Measurements from ENCODE around the gene PLP2.
"Not testable (repeated sequence)": the region's sequence is repeated elsewhere in the genome, so short reads cannot be mapped to it uniquely, and the experiment has no call there.

The PLP2 gene

GRCh38 chrX:49171752-49172279, at the start of gene PLP2:
Gene PLP2 (plus strand): TSS chrX:49171898. CDS start chrX:49172001, 103 bp downstream.
- peak within 1 kb of the TSS; percentile 65; the same call in 1 of the 2 replicates for H3K9ac ChIP-seq (ENCODE audit: low read depth, low read length)
- H3K36me3 ChIP-seq (ENCODE audit: insufficient read depth, low read length), result no peaks in the 10 kb centered on the region
- no peaks in the 10 kb centered on the region for H3K9me3 ChIP-seq (ENCODE audit: control insufficient read depth, insufficient read depth, low read length)
- peaks cover 6% of the 10 kb centered on the region for H3K4me1 ChIP-seq (ENCODE audit: insufficient read depth, low read length)

- H3K9ac ChIP-seq (ENCODE audit: low read depth, low read length), result no peak overlapping the region
- no peaks in the 10 kb centered on the region for H3K9me3 ChIP-seq (ENCODE audit: control insufficient read depth, insufficient read depth, low read length)
- H3K4me1 ChIP-seq (ENCODE audit: insufficient read depth, low read length), result no peaks in the 10 kb centered on the region
Measured at GRCh38 chrX:49122499-49122898, 49.2 kb upstream of the PLP2 start.

GRCh38 chrX:49127742-49128258, 43.9 kb upstream of the PLP2 start:
- not testable (repeated sequence) for H3K36me3 ChIP-seq (ENCODE audit: insufficient read depth, low read length); H3K9me3 ChIP-seq (ENCODE audit: control insufficient read depth, insufficient read depth, low read length); H3K4me1 ChIP-seq (ENCODE audit: insufficient read depth, low read length); H3K9ac ChIP-seq (ENCODE audit: low read depth, low read length)

More at GRCh38 chrX:49122499-49122898, 49.2 kb upstream of the PLP2 start:
- peaks cover 5% of the 10 kb centered on the region; the same call in 1 of the 2 replicates for H3K36me3 ChIP-seq (ENCODE audit: insufficient read depth, low read length)

GRCh38 chrX:49129427-49129826, 42.3 kb upstream of the PLP2 start:
- no peaks in the 10 kb centered on the region for H3K36me3 ChIP-seq (ENCODE audit: insufficient read depth, low read length)
- no peaks in the 10 kb centered on the region for H3K9me3 ChIP-seq (ENCODE audit: control insufficient read depth, insufficient read depth, low read length)
- no peaks in the 10 kb centered on the region for H3K4me1 ChIP-seq (ENCODE audit: insufficient read depth, low read length)
- H3K9ac ChIP-seq (ENCODE audit: low read depth, low read length), result no peak overlapping the region

GRCh38 chrX:49132275-49132674, 39.4 kb upstream of the PLP2 start:
- not testable (repeated sequence) for H3K36me3 ChIP-seq (ENCODE audit: insufficient read depth, low read length); H3K9me3 ChIP-seq (ENCODE audit: control insufficient read depth, insufficient read depth, low read length); H3K4me1 ChIP-seq (ENCODE audit: insufficient read depth, low read length); H3K9ac ChIP-seq (ENCODE audit: low read depth, low read length)

GRCh38 chrX:49133759-49134158, 37.9 kb upstream of the PLP2 start:
- Histone ChIP-seq H3K9me3 (ENCODE audit: control insufficient read depth, insufficient read depth, low read length) (0 out of 2 replicates have a peak, but pooled peaks cover under 1% of the 10 kb centered on the region), H3K4me1 (ENCODE audit: insufficient read depth, low read length) (no peaks in the 10 kb centered on the region), H3K9ac (ENCODE audit: low read depth, low read length) (no peak overlapping the region), H3K36me3 (ENCODE audit: insufficient read depth, low read length) (no peaks in the 10 kb centered on the region)

- peaks cover 9% of the 10 kb centered on the region; the same call in 1 of the 2 replicates for H3K9me3 ChIP-seq (ENCODE audit: control insufficient read depth, insufficient read depth, low read length)
- H3K4me1 ChIP-seq (ENCODE audit: insufficient read depth, low read length), result no peaks in the 10 kb centered on the region
- no peak overlapping the region for H3K9ac ChIP-seq (ENCODE audit: low read depth, low read length)
- no peaks in the 10 kb centered on the region for H3K36me3 ChIP-seq (ENCODE audit: insufficient read depth, low read length)
Measured at GRCh38 chrX:49137492-49137891, 34.2 kb upstream of the PLP2 start.

- Histone ChIP-seq H3K9ac (ENCODE audit: low read depth, low read length) (no peak overlapping the region), H3K4me1 (ENCODE audit: insufficient read depth, low read length) (no peaks in the 10 kb centered on the region), H3K9me3 (ENCODE audit: control insufficient read depth, insufficient read depth, low read length) (peaks cover 9% of the 10 kb centered on the region; the same call in 1 of the 2 replicates), H3K36me3 (ENCODE audit: insufficient read depth, low read length) (no peaks in the 10 kb centered on the region)
Measured at GRCh38 chrX:49139713-49140112, 32.0 kb upstream of the PLP2 start.

GRCh38 chrX:49142264-49142663, 29.4 kb upstream of the PLP2 start:
- H3K9me3 ChIP-seq (ENCODE audit: control insufficient read depth, insufficient read depth, low read length); H3K36me3 ChIP-seq (ENCODE audit: insufficient read depth, low read length): not testable (repeated sequence)

GRCh38 chrX:49143154-49143553, 28.5 kb upstream of the PLP2 start:
- H3K36me3 ChIP-seq (ENCODE audit: insufficient read depth, low read length); H3K4me1 ChIP-seq (ENCODE audit: insufficient read depth, low read length); H3K9me3 ChIP-seq (ENCODE audit: control insufficient read depth, insufficient read depth, low read length); H3K9ac ChIP-seq (ENCODE audit: low read depth, low read length): not testable (repeated sequence)

More at GRCh38 chrX:49142264-49142663, 29.4 kb upstream of the PLP2 start:
- H3K9ac ChIP-seq (ENCODE audit: low read depth, low read length); H3K4me1 ChIP-seq (ENCODE audit: insufficient read depth, low read length): not testable (repeated sequence)

- no peak overlapping the region for H3K9ac ChIP-seq (ENCODE audit: low read depth, low read length)
- H3K9me3 ChIP-seq (ENCODE audit: control insufficient read depth, insufficient read depth, low read length), result no peaks in the 10 kb centered on the region
- H3K36me3 ChIP-seq (ENCODE audit: insufficient read depth, low read length), result no peaks in the 10 kb centered on the region
- H3K4me1 ChIP-seq (ENCODE audit: insufficient read depth, low read length), result no peaks in the 10 kb centered on the region
Measured at GRCh38 chrX:49147282-49147681, 24.4 kb upstream of the PLP2 start.

GRCh38 chrX:49147936-49148335, 23.8 kb upstream of the PLP2 start:
- Histone ChIP-seq H3K9me3 (ENCODE audit: control insufficient read depth, insufficient read depth, low read length) (no peaks in the 10 kb centered on the region), H3K36me3 (ENCODE audit: insufficient read depth, low read length) (no peaks in the 10 kb centered on the region), H3K4me1 (ENCODE audit: insufficient read depth, low read length) (no peaks in the 10 kb centered on the region), H3K9ac (ENCODE audit: low read depth, low read length) (no peak overlapping the region)

- H3K4me1 ChIP-seq (ENCODE audit: insufficient read depth, low read length); H3K9ac ChIP-seq (ENCODE audit: low read depth, low read length); H3K9me3 ChIP-seq (ENCODE audit: control insufficient read depth, insufficient read depth, low read length); H3K36me3 ChIP-seq (ENCODE audit: insufficient read depth, low read length): not testable (repeated sequence)
Measured at GRCh38 chrX:49148390-49149100, 23.2 kb upstream of the PLP2 start.

- not testable (repeated sequence) for H3K36me3 ChIP-seq (ENCODE audit: insufficient read depth, low read length); H3K9ac ChIP-seq (ENCODE audit: low read depth, low read length); H3K4me1 ChIP-seq (ENCODE audit: insufficient read depth, low read length); H3K9me3 ChIP-seq (ENCODE audit: control insufficient read depth, insufficient read depth, low read length)
Measured at GRCh38 chrX:49149291-49149690, 22.4 kb upstream of the PLP2 start.

GRCh38 chrX:49153467-49153866, 18.2 kb upstream of the PLP2 start:
- Histone ChIP-seq H3K9me3 (ENCODE audit: control insufficient read depth, insufficient read depth, low read length) (no peaks in the 10 kb centered on the region), H3K4me1 (ENCODE audit: insufficient read depth, low read length) (no peaks in the 10 kb centered on the region; the same call in 1 of the 2 replicates), H3K9ac (ENCODE audit: low read depth, low read length) (no peak overlapping the region), H3K36me3 (ENCODE audit: insufficient read depth, low read length) (no peaks in the 10 kb centered on the region)

Measured in ES-I3 (cell line).